ENCODE data around the gene SMG6. TPM values are rescaled to one million over a fixed set of nuclear protein-coding genes. Genes with fewer than 3 reads are reported as not detected.

Gene SMG6
- total and polyA plus RNA-seq, 2 of the 8 experiments (the other 6 are each of a cell fraction or from before 2014, with no cell fraction given), result 18.5 to 25.2 TPM

DNA sequence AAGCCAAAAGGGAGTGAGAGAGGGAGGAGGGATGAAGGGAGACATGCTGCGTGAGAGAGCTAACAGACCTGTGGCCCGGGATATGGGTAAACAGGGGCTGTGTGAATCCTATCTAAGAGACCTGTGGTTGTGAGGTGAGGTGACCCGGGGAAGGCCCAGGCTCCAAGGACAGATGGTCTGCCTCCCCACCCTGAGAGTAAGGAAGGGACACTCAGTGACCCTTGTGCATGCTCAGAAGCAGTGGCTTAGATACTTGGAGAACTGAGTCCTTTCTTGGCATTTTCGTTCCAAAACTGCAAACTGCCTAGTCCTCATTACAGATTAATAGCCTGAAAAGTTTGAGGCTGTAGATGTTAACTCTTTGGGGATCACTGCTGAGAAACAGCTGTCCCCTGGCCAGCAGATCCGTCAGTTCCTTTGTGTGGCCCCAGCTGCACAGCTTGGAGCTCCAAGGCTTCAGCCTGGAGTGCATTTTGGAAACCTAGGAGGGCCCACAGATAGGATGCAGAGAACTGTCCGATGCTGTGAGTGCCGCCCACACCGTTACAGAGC lies 121.6 kb downstream of the SMG6 start:
- H2BK120ac ChIP-seq (replicated peaks; ENCODE audit: low read depth, low read length), result no peak overlapping the region
- H3K4me2 ChIP-seq (ENCODE audit: insufficient read depth in 1 of 2, low read depth in 2 of 2, low read length in 2 of 2), result no peak overlapping the region
- ChIA-PET CTCF (ENCODE audit: partially characterized antibody) (interaction anchor here (0.8 to 2.5 kb wide), 7 partner anchors 10 to 118 kb away, joined by 3 to 17 read pairs (median 4); no protein-coding TSS in a partner anchor), POLR2A (ENCODE audit: partially characterized antibody) (interaction anchor here (0.6 to 1.3 kb wide), 2 partner anchors 14 to 269 kb away, joined by 3 read pairs; no protein-coding TSS in a partner anchor)
- no peak overlapping the region for H2BK5ac ChIP-seq (ENCODE audit: low read depth, low read length)
- no peak overlapping the region for H3K14ac ChIP-seq (ENCODE audit: insufficient read length)
- H3K27ac ChIP-seq (ENCODE audit: low read depth, low read length), result no peak overlapping the region
- H3K56ac ChIP-seq (replicated peaks; ENCODE audit: insufficient read length, low read depth, low read length), result no peak overlapping the region
- no peak overlapping the region for H4K8ac ChIP-seq (ENCODE audit: extremely low read depth, insufficient read depth, low read length)
- no peak overlapping the region for H4K5ac ChIP-seq (ENCODE audit: insufficient read length, low read depth, low read length)
- 87% methylated on average over 8 of the region's 8 CpGs; no CpG with 5 or more reads in 1 of the 2 experiments for WGBS, 2 experiments (ENCODE audit: extremely low coverage in 1 of 2, insufficient coverage in 1 of 2, insufficient read length in 1 of 2, insufficient replicate concordance in 2 of 2, low coverage in 1 of 2, low lambda C conversion rate in 2 of 2, missing lambda C conversion rate in 1 of 2)
- H3K23me2 ChIP-seq (ENCODE audit: low read depth, low read length), result no peaks in the 10 kb centered on the region; the same call in 1 of the 2 replicates
- H3K18ac ChIP-seq (ENCODE audit: extremely low read depth, low read length), result no peak overlapping the region
- no peak overlapping the region for H2BK12ac ChIP-seq (ENCODE audit: low read depth, low read length)
- no peak overlapping the region for H3K23ac ChIP-seq (ENCODE audit: insufficient read length)
- no peak overlapping the region for H2AFZ ChIP-seq (ENCODE audit: low read length)
- H3K9me3 ChIP-seq (ENCODE audit: insufficient read depth in 2 of 2, low read depth in 1 of 2, low read length in 1 of 2), result no peaks in the 10 kb centered on the region
- H3K79me1 ChIP-seq (ENCODE audit: low read depth, low read length), result no peaks in the 10 kb centered on the region; the same call in 1 of the 2 replicates
- no peak overlapping the region for H3K4ac ChIP-seq (replicated peaks; ENCODE audit: insufficient read length, low read depth, low read length)
- TF ChIP-seq JUN (IDR thresholded peaks at IDR 0.05; ENCODE audit: low read depth, low read length), result no peak
- TF ChIP-seq ATF3 (IDR thresholded peaks at IDR 0.05; ENCODE audit: insufficient read depth, low read depth, low read length), result no peak
- TF ChIP-seq ASH2L (IDR thresholded peaks at IDR 0.05; ENCODE audit: low read length), result no peak
- no peak for TF ChIP-seq GABPA (IDR thresholded peaks at IDR 0.05; ENCODE audit: borderline replicate concordance, insufficient read depth, low read length)
- no peak for TF ChIP-seq BRCA1 (IDR thresholded peaks at IDR 0.05; ENCODE audit: low read depth, low read length)
- no peak for TF ChIP-seq TAF7 (optimal IDR thresholded peaks at IDR 0.05; ENCODE audit: borderline replicate concordance, low read depth, low read length)
- TF ChIP-seq RNF2 (IDR thresholded peaks at IDR 0.05; ENCODE audit: borderline replicate concordance, low read depth, low read length, missing control alignments, poor library complexity, severe bottlenecking), result no peak
- H3K4me1 ChIP-seq (replicated peaks in 1 of 4; ENCODE audit: control insufficient read depth in 3 of 4, insufficient read depth in 4 of 4, low read length in 3 of 4), result peaks cover 0 to 3% (median 1%) of the 10 kb centered on the region in 4 experiments; a peak in 3 of 7 replicates
- peaks cover 0 to 7% (median 1%) of the 10 kb centered on the region in 4 experiments; a peak in 2 of 8 replicates for H3K36me3 ChIP-seq (ENCODE audit: control insufficient read depth in 2 of 4, insufficient read depth in 4 of 4, low read length in 3 of 4)
- H3K27me3 ChIP-seq (replicated peaks in 1 of 4; ENCODE audit: control insufficient read depth in 3 of 4, extremely low read depth in 1 of 4, insufficient read depth in 3 of 4, low read length in 3 of 4), result no peaks in the 10 kb centered on the region
- no peaks in the 10 kb centered on the region for H3K79me2 ChIP-seq (ENCODE audit: control insufficient read depth in 1 of 2, insufficient read depth in 2 of 2, low read length in 2 of 2)
- H2BK20ac ChIP-seq (ENCODE audit: low read length), result no peak overlapping the region
- H4K20me1 ChIP-seq (replicated peaks in 1 of 2; ENCODE audit: control insufficient read depth in 1 of 2, insufficient read depth in 2 of 2, low read length in 2 of 2), result peaks cover 0 to 3% of the 10 kb centered on the region in 2 experiments
- no peak overlapping the region for H3K4me3 ChIP-seq (ENCODE audit: extremely low read depth in 1 of 4, insufficient read depth in 2 of 4, low read depth in 3 of 4, low read length in 4 of 4)
- DNase-seq (ENCODE audit: low read depth in 1 of 2, low spot score in 2 of 2), result no peak
- no peak overlapping the region for H3K9ac ChIP-seq (replicated peaks in 1 of 4; ENCODE audit: extremely low read depth in 1 of 4, low read depth in 3 of 4, low read length in 3 of 4)
- no peak overlapping the region for H4K91ac ChIP-seq (replicated peaks; ENCODE audit: insufficient read length, low read length)
- FAIRE-seq, result no peak
- no peak overlapping the region for H2BK15ac ChIP-seq (ENCODE audit: low read length)
- H2AK5ac ChIP-seq (ENCODE audit: low read depth, low read length), result no peak overlapping the region
